ENCODE results near the gene TTC3. TPM values are rescaled to one million over a fixed set of nuclear protein-coding genes. Genes with fewer than 3 reads are reported as not detected.
"Not testable (repeated sequence)": the region's sequence is repeated elsewhere in the genome, so short reads cannot be mapped to it uniquely, and the experiment has no call there.

Gene TTC3
- total RNA-seq, 1 donor = 372 TPM

- no peak overlapping the region for H3K4me3 ChIP-seq (ENCODE audit: low read depth, low read length)
- no peak for TF ChIP-seq CTCF (IDR thresholded peaks at IDR 0.05; ENCODE audit: insufficient read depth, low read length)
- DNase-seq (ENCODE audit: low read depth) = no peak
These were observed 55.0 kb downstream of the TTC3 start for GRCh38 chr21:37128076-37128475.

GRCh38 chr21:37130971-37131370 is 57.9 kb downstream of the TTC3 start:
- TF ChIP-seq CTCF (IDR thresholded peaks at IDR 0.05; ENCODE audit: insufficient read depth, low read length) = no peak
- peak; percentile 16 for DNase-seq (ENCODE audit: low read depth)
- no peak overlapping the region for H3K4me3 ChIP-seq (ENCODE audit: low read depth, low read length)

GRCh38 chr21:37136261-37136660 is 63.2 kb downstream of the TTC3 start:
- no peak for TF ChIP-seq CTCF (IDR thresholded peaks at IDR 0.05; ENCODE audit: insufficient read depth, low read length)
- no peak overlapping the region for H3K4me3 ChIP-seq (ENCODE audit: low read depth, low read length)
- no peak for DNase-seq (ENCODE audit: low read depth)

- DNase-seq (ENCODE audit: low read depth) = no peak
- no peak for TF ChIP-seq CTCF (IDR thresholded peaks at IDR 0.05; ENCODE audit: insufficient read depth, low read length)
These were observed 63.7 kb downstream of the TTC3 start for GRCh38 chr21:37136744-37137143.

GRCh38 chr21:37139154-37139553 is 66.1 kb downstream of the TTC3 start:
- no peak for TF ChIP-seq CTCF (IDR thresholded peaks at IDR 0.05; ENCODE audit: insufficient read depth, low read length)
- H3K4me3 ChIP-seq (ENCODE audit: low read depth, low read length) = no peak overlapping the region
- DNase-seq (ENCODE audit: low read depth) = no peak

More at GRCh38 chr21:37136744-37137143, 63.7 kb downstream of the TTC3 start:
- H3K4me3 ChIP-seq (ENCODE audit: low read depth, low read length) = no peak overlapping the region

- DNase-seq (ENCODE audit: low read depth) = no peak
- no peak overlapping the region for H3K4me3 ChIP-seq (ENCODE audit: low read depth, low read length)
- no peak for TF ChIP-seq CTCF (IDR thresholded peaks at IDR 0.05; ENCODE audit: insufficient read depth, low read length)
These were observed 66.8 kb downstream of the TTC3 start for GRCh38 chr21:37139902-37140301.

- H3K4me3 ChIP-seq (ENCODE audit: low read depth, low read length); DNase-seq (ENCODE audit: low read depth): not testable (repeated sequence)
These were observed 70.3 kb downstream of the TTC3 start for GRCh38 chr21:37143392-37143791.
